Measurements from ENCODE around the gene RPP38.

Gene RPP38

DNA sequence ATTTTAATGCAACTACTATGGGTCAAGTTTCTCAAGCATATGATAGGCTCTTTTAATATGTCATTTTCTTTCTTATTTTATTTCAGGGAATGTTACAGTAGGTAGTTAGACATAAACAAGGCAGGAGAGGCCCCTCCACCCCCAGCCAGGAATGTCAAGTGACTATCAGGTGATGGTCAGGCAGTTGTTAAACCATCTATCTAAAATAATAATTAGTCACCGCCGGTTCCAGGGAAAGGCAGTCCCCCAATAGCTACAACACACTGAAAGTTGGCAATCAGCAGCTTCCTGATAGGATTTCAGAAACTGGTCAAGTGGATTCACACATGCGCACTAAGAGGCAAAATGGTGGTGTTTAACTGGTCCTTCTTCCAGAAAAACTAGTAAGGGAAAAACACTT, 44.1 kb upstream of the RPP38 start:
- Histone ChIP-seq H3K4me3 (ENCODE audit: low read length, poor library complexity, severe bottlenecking) (no peak overlapping the region), H3F3A (ENCODE audit: low read depth) (no peaks in the 10 kb centered on the region), H3K36me3 (ENCODE audit: insufficient read depth, low read length) (no peaks in the 10 kb centered on the region), H2AFZ (ENCODE audit: low read length) (no peak overlapping the region), H3K27me3 (ENCODE audit: insufficient read depth, low read length, poor library complexity, severe bottlenecking) (no peaks in the 10 kb centered on the region), H3K4me1 (ENCODE audit: insufficient read depth, low read length, poor library complexity, severe bottlenecking) (no peaks in the 10 kb centered on the region), H3K79me2 (ENCODE audit: insufficient read depth, low read length) (no peaks in the 10 kb centered on the region), H3K9ac (ENCODE audit: low read depth, low read length, poor library complexity, severe bottlenecking) (no peak overlapping the region), H3K9me3 (ENCODE audit: insufficient read depth, low read depth, low read length) (no peaks in the 10 kb centered on the region), H3K4me2 (ENCODE audit: low read depth, low read length, poor library complexity, severe bottlenecking) (no peak overlapping the region), H4K20me1 (ENCODE audit: insufficient read depth, low read length, poor library complexity, severe bottlenecking) (no peaks in the 10 kb centered on the region), H3K9me2 (replicated peaks; ENCODE audit: low read depth, low read length) (no peaks in the 10 kb centered on the region)
- no peak for TF ChIP-seq EZH2phosphoT487 (IDR thresholded peaks at IDR 0.05; ENCODE audit: borderline replicate concordance)
- TF ChIP-seq, protein P1, sequence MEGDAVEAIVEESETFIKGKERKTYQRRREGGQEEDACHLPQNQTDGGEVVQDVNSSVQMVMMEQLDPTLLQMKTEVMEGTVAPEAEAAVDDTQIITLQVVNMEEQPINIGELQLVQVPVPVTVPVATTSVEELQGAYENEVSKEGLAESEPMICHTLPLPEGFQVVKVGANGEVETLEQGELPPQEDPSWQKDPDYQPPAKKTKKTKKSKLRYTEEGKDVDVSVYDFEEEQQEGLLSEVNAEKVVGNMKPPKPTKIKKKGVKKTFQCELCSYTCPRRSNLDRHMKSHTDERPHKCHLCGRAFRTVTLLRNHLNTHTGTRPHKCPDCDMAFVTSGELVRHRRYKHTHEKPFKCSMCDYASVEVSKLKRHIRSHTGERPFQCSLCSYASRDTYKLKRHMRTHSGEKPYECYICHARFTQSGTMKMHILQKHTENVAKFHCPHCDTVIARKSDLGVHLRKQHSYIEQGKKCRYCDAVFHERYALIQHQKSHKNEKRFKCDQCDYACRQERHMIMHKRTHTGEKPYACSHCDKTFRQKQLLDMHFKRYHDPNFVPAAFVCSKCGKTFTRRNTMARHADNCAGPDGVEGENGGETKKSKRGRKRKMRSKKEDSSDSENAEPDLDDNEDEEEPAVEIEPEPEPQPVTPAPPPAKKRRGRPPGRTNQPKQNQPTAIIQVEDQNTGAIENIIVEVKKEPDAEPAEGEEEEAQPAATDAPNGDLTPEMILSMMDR (conservative IDR thresholded peaks at IDR 0.05; ENCODE audit: low read length), result no peak

DNA sequence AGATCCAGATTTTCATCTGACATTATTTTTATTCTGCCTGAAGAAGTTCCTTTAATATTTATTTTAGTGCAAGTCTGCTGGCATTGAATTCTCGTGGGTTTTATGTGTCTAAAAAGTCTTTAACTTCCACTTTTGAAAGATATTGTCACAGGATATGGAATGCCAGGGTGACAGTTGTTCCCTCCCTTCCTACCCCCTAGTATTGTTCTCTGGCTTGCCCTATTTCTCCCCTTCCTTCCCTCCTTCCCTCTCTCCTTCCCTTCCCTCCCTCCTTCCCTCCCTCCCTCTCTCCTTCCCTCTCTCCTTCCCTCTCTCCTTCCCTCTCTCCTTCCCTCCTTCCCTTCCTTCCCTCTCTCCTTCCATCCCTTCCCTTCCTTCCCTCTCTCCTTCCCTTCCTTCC, 38.5 kb upstream of the RPP38 start:
- Histone ChIP-seq H3K9ac (ENCODE audit: low read depth, low read length, poor library complexity, severe bottlenecking) (no peak overlapping the region), H3K9me3 (ENCODE audit: insufficient read depth, low read depth, low read length) (peaks cover 9% of the 10 kb centered on the region; the same call in 1 of the 2 replicates), H3K27me3 (ENCODE audit: insufficient read depth, low read length, poor library complexity, severe bottlenecking) (no peaks in the 10 kb centered on the region), H3K4me2 (ENCODE audit: low read depth, low read length, poor library complexity, severe bottlenecking) (no peak overlapping the region), H2AFZ (ENCODE audit: low read length) (no peak overlapping the region), H3K36me3 (ENCODE audit: insufficient read depth, low read length) (no peaks in the 10 kb centered on the region), H3F3A (ENCODE audit: low read depth) (no peaks in the 10 kb centered on the region), H4K20me1 (ENCODE audit: insufficient read depth, low read length, poor library complexity, severe bottlenecking) (no peaks in the 10 kb centered on the region), H3K79me2 (ENCODE audit: insufficient read depth, low read length) (no peaks in the 10 kb centered on the region), H3K9me2 (replicated peaks; ENCODE audit: low read depth, low read length) (no peaks in the 10 kb centered on the region), H3K4me1 (ENCODE audit: insufficient read depth, low read length, poor library complexity, severe bottlenecking) (no peaks in the 10 kb centered on the region), H3K4me3 (ENCODE audit: low read length, poor library complexity, severe bottlenecking) (no peak overlapping the region)
- no peak for TF ChIP-seq EZH2phosphoT487 (IDR thresholded peaks at IDR 0.05; ENCODE audit: borderline replicate concordance)
- TF ChIP-seq, protein P1 (conservative IDR thresholded peaks at IDR 0.05; ENCODE audit: low read length), result no peak

DNA sequence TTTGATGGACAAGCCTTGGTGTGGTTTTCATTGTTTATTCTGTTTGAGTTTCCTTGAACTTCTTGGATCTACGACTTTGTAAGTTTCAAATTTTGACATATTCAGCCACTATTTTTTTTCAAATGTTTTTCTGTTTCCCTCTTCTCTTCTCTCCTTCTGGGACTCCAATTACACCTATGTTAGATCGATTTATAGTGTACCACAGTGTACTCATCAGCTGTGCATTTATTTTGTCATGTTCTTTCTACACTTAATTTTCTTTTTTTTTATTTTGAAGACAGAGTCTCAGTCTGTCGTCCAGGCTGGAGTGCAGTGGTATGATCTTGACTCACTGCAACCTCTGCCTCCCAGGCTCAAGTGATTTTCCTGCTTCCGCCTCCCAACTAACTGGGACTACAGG, 37.2 kb upstream of the RPP38 start:
- no peaks in the 10 kb centered on the region for H3K79me2 ChIP-seq (ENCODE audit: insufficient read depth, low read length)
- H3K9me3 ChIP-seq (ENCODE audit: insufficient read depth, low read depth, low read length), result peaks cover 9% of the 10 kb centered on the region; the same call in 1 of the 2 replicates
- no peak overlapping the region for H3K4me3 ChIP-seq (ENCODE audit: low read length, poor library complexity, severe bottlenecking)
- H2AFZ ChIP-seq (ENCODE audit: low read length), result no peak overlapping the region
- no peaks in the 10 kb centered on the region for H3K36me3 ChIP-seq (ENCODE audit: insufficient read depth, low read length)
- no peaks in the 10 kb centered on the region for H3K27me3 ChIP-seq (ENCODE audit: insufficient read depth, low read length, poor library complexity, severe bottlenecking)
- no peaks in the 10 kb centered on the region for H3F3A ChIP-seq (ENCODE audit: low read depth)
- no peaks in the 10 kb centered on the region for H3K9me2 ChIP-seq (replicated peaks; ENCODE audit: low read depth, low read length)
- H3K9ac ChIP-seq (ENCODE audit: low read depth, low read length, poor library complexity, severe bottlenecking), result no peak overlapping the region
- no peaks in the 10 kb centered on the region for H4K20me1 ChIP-seq (ENCODE audit: insufficient read depth, low read length, poor library complexity, severe bottlenecking)
- no peak overlapping the region for H3K4me2 ChIP-seq (ENCODE audit: low read depth, low read length, poor library complexity, severe bottlenecking)
- H3K4me1 ChIP-seq (ENCODE audit: insufficient read depth, low read length, poor library complexity, severe bottlenecking), result no peaks in the 10 kb centered on the region
- no peak for TF ChIP-seq EZH2phosphoT487 (IDR thresholded peaks at IDR 0.05; ENCODE audit: borderline replicate concordance)
- TF ChIP-seq, protein P1 (conservative IDR thresholded peaks at IDR 0.05; ENCODE audit: low read length), result no peak
